Right atrium auricular region (tissue), 2 donors: Measurements from ENCODE around the gene CHAMP1. TPM values are rescaled to one million over a fixed set of nuclear protein-coding genes. Genes with fewer than 3 reads are reported as not detected.
"Not testable (repeated sequence)": the region's sequence is repeated elsewhere in the genome, so short reads cannot be mapped to it uniquely, and the experiment has no call there.

ENCODE experiments used
- DNase-seq: peaks from one replicate; pipeline ENCODE4 v3.0.0-alpha.2; 2019; ENCODE audit warnings: low spot score
- H3K27ac ChIP-seq, 2 donors: fragments of 200-600 bp; sonication (generic); 1 replicate in 1 of 2; 2 replicates in 1 of 2; pipeline ENCODE4 v1.5.1; 2016 to 2019
- H3K27me3 ChIP-seq, 2 donors: fragments of 200-600 bp; sonication (generic); one replicate each; pipeline versions ENCODE4 v1.5.1 to v1.6.0; 2017 to 2019
- H3K36me3 ChIP-seq: fragments of 200-600 bp; sonication (generic); one replicate; pipeline ENCODE4 v1.5.1; 2016
- H3K4me1 ChIP-seq, 2 donors: fragments of 200-600 bp; sonication (generic); one replicate each; pipeline versions ENCODE4 v1.5.1 to v1.6.0; 2017 to 2019
- H3K4me3 ChIP-seq, 2 donors: fragments of 200-600 bp; sonication (generic); 1 replicate in 1 of 2; 2 replicates in 1 of 2; pipeline ENCODE4 v1.5.1; 2017 to 2019; ENCODE audit warnings: mild to moderate bottlenecking in 1 of 2, moderate library complexity in 1 of 2
- H3K9me3 ChIP-seq, 2 donors: fragments of 200-600 bp; sonication (generic); one replicate each; pipeline ENCODE4 v1.5.1; 2019
- total RNA-seq, 2 donors: library from RNA; depleted of rRNA; stranded (reverse); fragments of >200 nt; gene quantifications; one replicate each; pipeline ENCODE4 v1.1.0, GENCODE V29; 2016
- TF ChIP-seq, protein P1 (sequence below), 2 donors: fragments of 200-600 bp; sonication (generic); IDR thresholded peaks; one replicate each; pipeline ENCODE4 v1.5.1; 2019; ENCODE audit warnings: antibody characterized with exemption in 2 of 2

CHAMP1 gene
- total RNA-seq, 2 donors from 2014 or later, result 13.9 to 19.6 TPM

DNA sequence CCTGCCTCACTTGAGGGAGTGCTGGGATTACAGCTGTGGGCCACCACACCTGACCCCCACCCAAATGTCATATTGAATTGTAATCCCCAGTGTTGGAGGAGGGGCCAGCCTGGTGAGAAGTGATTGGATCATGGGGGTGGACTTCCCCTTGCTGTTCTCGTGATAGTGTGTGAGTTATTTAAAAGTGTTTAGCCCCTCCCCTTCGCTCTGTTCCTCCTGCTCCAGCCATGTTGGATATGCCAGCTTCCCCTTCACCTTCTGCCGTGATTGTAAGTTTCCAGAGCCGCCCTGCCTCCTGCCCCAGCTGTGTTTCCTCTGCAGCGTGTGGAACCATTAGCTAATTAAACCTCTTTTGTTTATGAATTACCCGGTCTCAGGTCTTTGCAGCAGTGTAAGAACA is 13.7 kb downstream of the CHAMP1 start:
- Histone ChIP-seq H3K9me3 (no peaks in the 10 kb centered on the region), H3K4me3 (no peak overlapping the region), H3K27ac (no peak overlapping the region), H3K27me3 (no peaks in the 10 kb centered on the region), H3K36me3 (peaks cover 30% of the 10 kb centered on the region), H3K4me1 (peaks cover 0 to 4% of the 10 kb centered on the region in 2 donors)
- no peak for DNase-seq
- TF ChIP-seq, protein P1, sequence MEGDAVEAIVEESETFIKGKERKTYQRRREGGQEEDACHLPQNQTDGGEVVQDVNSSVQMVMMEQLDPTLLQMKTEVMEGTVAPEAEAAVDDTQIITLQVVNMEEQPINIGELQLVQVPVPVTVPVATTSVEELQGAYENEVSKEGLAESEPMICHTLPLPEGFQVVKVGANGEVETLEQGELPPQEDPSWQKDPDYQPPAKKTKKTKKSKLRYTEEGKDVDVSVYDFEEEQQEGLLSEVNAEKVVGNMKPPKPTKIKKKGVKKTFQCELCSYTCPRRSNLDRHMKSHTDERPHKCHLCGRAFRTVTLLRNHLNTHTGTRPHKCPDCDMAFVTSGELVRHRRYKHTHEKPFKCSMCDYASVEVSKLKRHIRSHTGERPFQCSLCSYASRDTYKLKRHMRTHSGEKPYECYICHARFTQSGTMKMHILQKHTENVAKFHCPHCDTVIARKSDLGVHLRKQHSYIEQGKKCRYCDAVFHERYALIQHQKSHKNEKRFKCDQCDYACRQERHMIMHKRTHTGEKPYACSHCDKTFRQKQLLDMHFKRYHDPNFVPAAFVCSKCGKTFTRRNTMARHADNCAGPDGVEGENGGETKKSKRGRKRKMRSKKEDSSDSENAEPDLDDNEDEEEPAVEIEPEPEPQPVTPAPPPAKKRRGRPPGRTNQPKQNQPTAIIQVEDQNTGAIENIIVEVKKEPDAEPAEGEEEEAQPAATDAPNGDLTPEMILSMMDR (IDR thresholded peaks at IDR 0.05), result no peak

DNA sequence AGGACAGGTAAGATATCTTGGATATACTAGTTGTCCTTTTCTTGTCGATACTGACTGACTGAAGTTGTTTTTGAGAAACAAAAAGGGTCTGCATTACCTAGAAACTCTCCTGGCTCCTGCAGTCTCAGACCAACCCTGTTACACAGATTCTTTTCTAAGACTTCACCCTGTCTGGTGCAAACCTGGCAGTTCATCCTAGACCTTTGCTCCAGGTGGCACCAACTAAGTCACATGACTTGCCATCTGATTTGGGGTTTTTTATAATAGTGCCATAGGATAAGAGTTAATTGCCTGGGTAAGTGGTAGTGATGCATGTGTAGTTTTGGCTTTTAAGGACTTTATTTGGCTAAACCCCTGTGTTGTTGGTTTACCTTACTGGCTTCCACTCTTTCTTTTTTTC is 14.3 kb downstream of the CHAMP1 start:
- H3K4me1 ChIP-seq, result peaks cover 0 to 4% of the 10 kb centered on the region in 2 donors
- TF ChIP-seq, protein P1 (IDR thresholded peaks at IDR 0.05), result no peak
- peaks cover 26% of the 10 kb centered on the region for H3K36me3 ChIP-seq

DNA sequence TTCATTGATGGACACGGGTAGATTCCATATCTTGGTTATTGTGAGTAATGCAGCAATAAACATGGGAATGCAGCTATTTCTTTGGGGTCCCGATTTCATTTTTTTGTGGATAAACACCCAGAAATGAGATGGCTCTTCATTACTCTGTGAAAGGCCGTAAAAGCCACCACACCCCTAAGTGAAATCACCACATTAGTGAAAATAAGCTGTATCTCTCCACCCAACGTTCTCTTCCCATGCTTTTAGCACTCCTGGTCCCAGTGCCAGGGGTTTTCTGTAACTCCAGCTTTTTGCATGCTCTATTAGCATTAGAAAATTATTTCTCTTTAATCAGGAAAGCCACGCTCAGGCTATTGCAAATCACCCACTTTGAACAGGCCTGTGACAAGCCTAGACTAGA is 15.8 kb downstream of the CHAMP1 start:
- Histone ChIP-seq H3K4me3 (no peak overlapping the region), H3K9me3 (no peaks in the 10 kb centered on the region), H3K36me3 (peaks cover 11% of the 10 kb centered on the region), H3K27ac (no peak overlapping the region), H3K4me1 (peaks cover 0 to 4% of the 10 kb centered on the region in 2 donors), H3K27me3 (no peaks in the 10 kb centered on the region)
- no peak for DNase-seq
- TF ChIP-seq, protein P1 (IDR thresholded peaks at IDR 0.05), result no peak

More for the DNA sequence above, 14.3 kb downstream of the CHAMP1 start:
- H3K9me3 ChIP-seq, result no peaks in the 10 kb centered on the region
- no peak overlapping the region for H3K27ac ChIP-seq
- no peaks in the 10 kb centered on the region for H3K27me3 ChIP-seq
- no peak for DNase-seq
- H3K4me3 ChIP-seq, result no peak overlapping the region

DNA sequence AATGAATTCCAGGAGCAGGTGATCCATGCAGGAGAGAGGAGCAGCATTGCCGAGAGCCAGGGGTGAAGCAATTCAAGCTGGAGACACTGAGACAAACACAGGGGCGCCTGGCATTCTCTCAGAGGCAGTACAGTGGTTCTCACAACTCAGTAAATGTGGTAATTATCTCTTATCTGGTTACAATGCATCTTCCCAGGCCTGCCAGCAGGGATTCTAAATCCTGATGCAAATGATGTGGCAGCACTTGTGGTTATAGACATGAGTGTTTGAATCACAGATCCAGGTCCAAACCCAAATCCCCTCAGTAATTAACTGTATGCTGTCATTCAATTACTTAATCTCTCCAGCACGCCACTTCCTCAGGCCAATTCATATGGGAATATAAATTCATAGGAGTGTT is 19.6 kb downstream of the CHAMP1 start:
- H3K27me3 ChIP-seq, H3K27ac ChIP-seq, H3K4me3 ChIP-seq, H3K9me3 ChIP-seq, H3K4me1 ChIP-seq, H3K36me3 ChIP-seq, DNase-seq: not testable (repeated sequence)

DNA sequence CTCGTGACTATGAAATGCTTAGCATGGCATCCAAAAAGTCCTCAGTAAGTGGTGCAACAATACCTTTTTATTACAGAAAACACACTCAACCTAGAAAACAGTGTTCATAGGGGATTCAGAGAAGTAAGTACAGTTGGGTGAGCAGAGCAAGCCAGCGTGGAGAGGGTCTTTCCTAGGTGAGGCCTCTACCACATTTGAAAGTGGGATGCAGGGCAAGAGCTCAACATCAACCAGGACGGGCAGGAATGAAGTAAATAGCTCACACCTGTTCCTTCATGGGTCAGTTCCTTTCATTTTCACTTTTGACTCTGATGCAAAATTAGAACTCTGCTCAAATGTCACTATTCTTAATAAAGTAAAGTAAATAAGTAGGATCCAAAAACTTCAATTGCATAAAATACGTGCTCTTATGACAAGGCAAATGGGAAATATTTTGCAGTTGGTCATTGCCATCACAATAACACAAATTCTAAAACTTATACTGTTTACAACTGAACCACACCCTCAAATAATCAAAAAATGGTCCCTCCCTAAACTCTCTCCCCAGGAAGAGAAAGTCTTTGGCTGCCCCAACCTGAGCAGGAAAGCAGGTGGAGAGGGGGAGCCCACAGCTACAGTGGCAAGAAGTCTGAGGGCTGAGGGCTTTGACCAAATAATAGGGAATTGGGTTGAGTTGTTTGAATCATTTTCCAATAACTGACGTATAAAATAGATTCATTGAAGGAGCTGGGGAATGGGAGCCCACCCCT is 20.2 kb downstream of the CHAMP1 start:
- no peaks in the 10 kb centered on the region for H3K36me3 ChIP-seq
- no peaks in the 10 kb centered on the region for H3K9me3 ChIP-seq
- H3K27me3 ChIP-seq, result no peaks in the 10 kb centered on the region
- no peak for DNase-seq
- H3K27ac ChIP-seq, result no peak overlapping the region
- TF ChIP-seq, protein P1 (IDR thresholded peaks at IDR 0.05), result no peak
- no peaks in the 10 kb centered on the region for H3K4me1 ChIP-seq
- no peak overlapping the region for H3K4me3 ChIP-seq

DNA sequence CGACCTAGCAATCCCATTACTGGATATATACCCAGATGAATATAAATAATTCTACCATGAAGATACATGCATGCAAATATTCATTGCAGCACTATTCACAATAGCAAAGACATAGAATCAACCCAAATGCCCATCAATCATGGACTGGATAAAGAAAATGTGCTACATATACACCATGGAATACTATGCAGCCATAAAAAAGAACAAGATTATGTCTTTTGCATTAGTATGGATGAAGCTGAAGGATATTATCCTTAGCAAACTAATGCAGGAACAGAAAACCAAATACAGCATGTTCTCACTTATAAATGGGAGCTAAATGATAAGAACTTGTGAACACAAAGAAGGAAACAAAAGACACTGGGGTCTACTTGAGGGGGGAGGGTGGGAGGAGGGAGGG is 22.2 kb downstream of the CHAMP1 start:
- not testable (repeated sequence) for H3K4me3 ChIP-seq

DNA sequence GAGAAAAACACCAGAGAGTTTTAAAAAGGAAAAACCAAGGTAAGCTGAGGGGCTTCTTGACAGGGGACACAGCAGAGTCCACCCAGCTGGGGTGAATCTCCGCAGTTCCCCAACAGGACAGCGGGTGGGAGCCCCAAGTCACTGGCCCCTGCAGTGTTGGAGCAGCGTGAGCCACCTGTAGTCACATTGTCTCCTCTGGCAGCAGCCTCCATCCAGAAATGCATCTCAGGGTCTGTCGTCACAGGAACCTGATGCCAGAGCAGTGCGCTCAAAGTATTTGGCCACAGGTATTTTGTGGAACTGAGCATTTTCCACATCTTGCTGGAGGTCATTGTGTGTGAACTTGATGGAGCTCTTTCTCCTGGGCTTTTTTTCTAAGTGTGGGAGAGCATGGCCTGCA is 24.7 kb downstream of the CHAMP1 start:
- no peak for DNase-seq
- Histone ChIP-seq H3K4me1 (no peaks in the 10 kb centered on the region), H3K27me3 (no peaks in the 10 kb centered on the region), H3K4me3 (no peak overlapping the region), H3K9me3 (no peaks in the 10 kb centered on the region), H3K27ac (no peak overlapping the region), H3K36me3 (no peaks in the 10 kb centered on the region)
- TF ChIP-seq, protein P1 (IDR thresholded peaks at IDR 0.05), result no peak

More for the DNA sequence above, 22.2 kb downstream of the CHAMP1 start:
- not testable (repeated sequence) for H3K27me3 ChIP-seq, H3K9me3 ChIP-seq, DNase-seq, H3K36me3 ChIP-seq, H3K4me1 ChIP-seq, H3K27ac ChIP-seq
